Stimulated activated CD8-positive, alpha-beta memory T cell treated with anti-CD3 and anti-CD28 coated beads, Interleukin-7, amount 100 ng/mL, for 1 hour (primary cell): ENCODE results near the gene P3H4.

Source experiments
- DNase-seq, 2 donors: peaks; one replicate each; pipeline ENCODE4 v3.0.0-alpha.2; 2020; ENCODE audit warnings: low read depth in 2 of 2

Gene P3H4

GRCh38 chr17:41822216-41823140 is 10.7 kb upstream of the P3H4 start:
- DNase-seq: no peak

GRCh38 chr17:41821776-41822175 is 10.0 kb upstream of the P3H4 start:
- DNase-seq: no peak

GRCh38 chr17:41818024-41818423 is 6.3 kb upstream of the P3H4 start:
- DNase-seq: no peak

- DNase-seq: no peak
Measured at GRCh38 chr17:41816637-41817320, 5.0 kb upstream of the P3H4 start.

- no peak for DNase-seq
Measured at GRCh38 chr17:41814195-41814594, 2.4 kb upstream of the P3H4 start.

- no peak for DNase-seq
Measured at GRCh38 chr17:41813699-41814124, 2.0 kb upstream of the P3H4 start.

- DNase-seq: no peak
Measured at GRCh38 chr17:41813152-41813680, 1.5 kb upstream of the P3H4 start.

GRCh38 chr17:41812381-41813151 is 817 bp upstream of the P3H4 start, which contains the start of gene FKBP10:
Gene FKBP10 (plus strand): TSS chr17:41813004. CDS start chr17:41813035, 31 bp downstream.
- peak in 1 of 2 donors; percentile 11 for DNase-seq

GRCh38 chr17:41810659-41811548 is 845 bp downstream of the P3H4 start:
- no peak for DNase-seq

- DNase-seq: no peak
Measured at GRCh38 chr17:41806685-41807445, 4.9 kb downstream of the P3H4 start.

GRCh38 chr17:41803049-41804020 is 8.4 kb downstream of the P3H4 start:
- no peak for DNase-seq

GRCh38 chr17:41801374-41802271 is 10.1 kb downstream of the P3H4 start:
- peak; percentile 46 to 60 for DNase-seq

GRCh38 chr17:41800601-41801373 is 11.0 kb downstream of the P3H4 start:
- DNase-seq: no peak

GRCh38 chr17:41799366-41799765 is 12.4 kb downstream of the P3H4 start:
- DNase-seq: no peak

GRCh38 chr17:41797377-41797776 is 14.4 kb downstream of the P3H4 start:
- no peak for DNase-seq

GRCh38 chr17:41796121-41796895 is 15.4 kb downstream of the P3H4 start:
- no peak for DNase-seq
